GM12874 (cell line): Measurements from ENCODE around the gene MMP24.

Experiments used
- TF ChIP-seq, protein P1 (sequence below): IDR thresholded peaks from 2 replicates; pipeline ENCODE4 v1.5.1; 2011; ENCODE audit warnings: low read depth, mild to moderate bottlenecking, control low read depth, low read length, moderate library complexity; ENCODE audit not compliant: insufficient read depth

Gene MMP24

GRCh38 chr20:35226126-35226883 lies at the start of gene MMP24:
Gene MMP24 (plus strand): TSS chr20:35226690. CDS start chr20:35226739, 49 bp downstream.
- TF ChIP-seq, protein P1, sequence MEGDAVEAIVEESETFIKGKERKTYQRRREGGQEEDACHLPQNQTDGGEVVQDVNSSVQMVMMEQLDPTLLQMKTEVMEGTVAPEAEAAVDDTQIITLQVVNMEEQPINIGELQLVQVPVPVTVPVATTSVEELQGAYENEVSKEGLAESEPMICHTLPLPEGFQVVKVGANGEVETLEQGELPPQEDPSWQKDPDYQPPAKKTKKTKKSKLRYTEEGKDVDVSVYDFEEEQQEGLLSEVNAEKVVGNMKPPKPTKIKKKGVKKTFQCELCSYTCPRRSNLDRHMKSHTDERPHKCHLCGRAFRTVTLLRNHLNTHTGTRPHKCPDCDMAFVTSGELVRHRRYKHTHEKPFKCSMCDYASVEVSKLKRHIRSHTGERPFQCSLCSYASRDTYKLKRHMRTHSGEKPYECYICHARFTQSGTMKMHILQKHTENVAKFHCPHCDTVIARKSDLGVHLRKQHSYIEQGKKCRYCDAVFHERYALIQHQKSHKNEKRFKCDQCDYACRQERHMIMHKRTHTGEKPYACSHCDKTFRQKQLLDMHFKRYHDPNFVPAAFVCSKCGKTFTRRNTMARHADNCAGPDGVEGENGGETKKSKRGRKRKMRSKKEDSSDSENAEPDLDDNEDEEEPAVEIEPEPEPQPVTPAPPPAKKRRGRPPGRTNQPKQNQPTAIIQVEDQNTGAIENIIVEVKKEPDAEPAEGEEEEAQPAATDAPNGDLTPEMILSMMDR, result no peak

GRCh38 chr20:35179292-35180212 lies 46.9 kb upstream of the MMP24 start:
- TF ChIP-seq, protein P1, result no peak

DNA sequence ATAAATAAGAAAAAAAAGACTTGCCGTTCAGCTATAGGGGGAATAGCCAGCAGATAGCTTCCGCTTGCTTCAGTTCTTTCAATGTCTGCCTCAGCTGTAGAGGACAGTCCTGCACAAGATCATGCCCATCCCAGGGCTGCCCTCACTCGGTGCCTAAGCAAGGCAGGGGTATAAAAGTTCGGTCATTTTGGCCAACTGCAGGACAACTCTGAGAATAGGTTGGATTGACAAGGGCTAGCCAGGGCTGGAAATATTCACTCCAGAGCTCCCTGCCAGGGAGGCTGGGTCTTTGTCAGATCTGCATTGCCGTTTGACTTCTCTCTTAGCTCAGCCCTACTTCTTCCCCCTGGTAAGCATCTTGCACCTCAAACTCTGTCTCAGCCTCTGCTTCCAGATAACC lies 46.2 kb upstream of the MMP24 start:
- TF ChIP-seq, protein P1, result no peak

GRCh38 chr20:35181731-35182130 lies 44.8 kb upstream of the MMP24 start:
- TF ChIP-seq, protein P1, result no peak

- TF ChIP-seq, protein P1, result no peak
These were observed 38.8 kb upstream of the MMP24 start for GRCh38 chr20:35187584-35188190.

GRCh38 chr20:35190556-35190955 lies 35.9 kb upstream of the MMP24 start:
- TF ChIP-seq, protein P1, result no peak
